ENCODE measurements around the gene SPESP1. TPM values are rescaled to one million over a fixed set of nuclear protein-coding genes. Genes with fewer than 3 reads are reported as not detected.

Gene SPESP1
- total and polyA plus RNA-seq, 4 donors, result 0.33 to 3.2 (median 1.4) TPM

GRCh38 chr15:68987676-68988075 is 57.4 kb downstream of the SPESP1 start (continued):
- TF ChIP-seq REST (IDR thresholded peaks at IDR 0.05) (no peak), YY1 (IDR thresholded peaks at IDR 0.05) (no peak), MAX (IDR thresholded peaks at IDR 0.05) (no peak), SP1 (IDR thresholded peaks at IDR 0.05) (no peak)

- no peak overlapping the region for H3K9ac ChIP-seq (ENCODE audit: low read depth in 1 of 2, low read length in 2 of 2)
- no peak for DNase-seq (ENCODE audit: low spot score)
- H3K36me3 ChIP-seq (ENCODE audit: control insufficient read depth in 4 of 4, insufficient read depth in 3 of 4, low read depth in 1 of 4, low read length in 3 of 4), result no peaks in the 10 kb centered on the region
- no peak overlapping the region for H3K4me3 ChIP-seq (ENCODE audit: low read depth in 1 of 3, low read length in 3 of 3)
- no peak overlapping the region for H3K27ac ChIP-seq (ENCODE audit: low read depth in 1 of 2, low read length in 2 of 2)
- H3K27me3 ChIP-seq (ENCODE audit: control insufficient read depth in 4 of 4, insufficient read depth in 4 of 4, low read length in 3 of 4), result peaks cover 0 to 7% (median 0%) of the 10 kb centered on the region in 4 donors
- H3K9me3 ChIP-seq (ENCODE audit: control insufficient read depth in 4 of 4, low read length in 3 of 4), result no peaks in the 10 kb centered on the region
- no peaks in the 10 kb centered on the region for H3K4me1 ChIP-seq (ENCODE audit: control insufficient read depth in 4 of 4, insufficient read depth in 4 of 4, low read length in 3 of 4)
- 80% methylated on average over 2 of the region's 2 CpGs for WGBS
- TF ChIP-seq SP1 (IDR thresholded peaks at IDR 0.05) (no peak), NR2F2 (IDR thresholded peaks at IDR 0.05) (no peak), RXRA (IDR thresholded peaks at IDR 0.05) (no peak), TAF1 (conservative IDR thresholded peaks at IDR 0.05) (no peak), HNF4G (IDR thresholded peaks at IDR 0.05) (no peak), FOXA2 (IDR thresholded peaks at IDR 0.05) (no peak), CTCF (IDR thresholded peaks at IDR 0.05; ENCODE audit: low read depth, low read length, missing input control) (no peak), HNF4A (conservative IDR thresholded peaks at IDR 0.05) (no peak), RAD21 (IDR thresholded peaks at IDR 0.05) (no peak), EGR1 (IDR thresholded peaks at IDR 0.05; ENCODE audit: low read depth in 2 of 2) (no peak), ATF3 (IDR thresholded peaks at IDR 0.05) (no peak), REST (IDR thresholded peaks at IDR 0.05) (no peak), ZBTB33 (IDR thresholded peaks at IDR 0.05) (no peak), MAX (IDR thresholded peaks at IDR 0.05) (no peak), FOXA1 (IDR thresholded peaks at IDR 0.05) (no peak), GABPA (IDR thresholded peaks at IDR 0.05 in 1 of 2, conservative IDR thresholded peaks at IDR 0.05 in 1 of 2) (no peak)
These were observed 59.4 kb downstream of the SPESP1 start for GRCh38 chr15:68989541-68990230.

Measured in liver (tissue), 9 donors.